Gastroesophageal sphincter (tissue), 3 donors: ENCODE data around the gene ANGPT4.

Experiments used
- CTCF ChIP-seq, 4 experiments: fragments of 200-600 bp in 2 of 4; fragments of 450-650 bp in 2 of 4; sonication (generic) in 1 of 4; IDR thresholded peaks; one replicate each; pipeline ENCODE4 v1.5.1; 2017 to 2019; ENCODE audit warnings: antibody characterized with exemption in 4 of 4, mild to moderate bottlenecking in 2 of 4, moderate library complexity in 2 of 4
- POLR2A ChIP-seq, 2 donors: fragments of 450-650 bp; IDR thresholded peaks; one replicate each; pipeline ENCODE4 v1.6.1; 2017; ENCODE audit warnings: antibody characterized with exemption in 2 of 2, mild to moderate bottlenecking in 2 of 2, moderate library complexity in 1 of 2

GRCh38 chr20:873875-874607 is 42.1 kb downstream of the ANGPT4 start:
- TF ChIP-seq POLR2A (IDR thresholded peaks at IDR 0.05) (no peak), CTCF (IDR thresholded peaks at IDR 0.05) (no peak)
